ENCODE data around the gene DLL4. TPM values are rescaled to one million over a fixed set of nuclear protein-coding genes. Genes with fewer than 3 reads are reported as not detected.
A peak's percentile ranks its signal among the peaks of the same experiment; 100 is the strongest.

DLL4 gene
- total RNA-seq, 1 donor from 2014 or later = 6.5 TPM

DNA sequence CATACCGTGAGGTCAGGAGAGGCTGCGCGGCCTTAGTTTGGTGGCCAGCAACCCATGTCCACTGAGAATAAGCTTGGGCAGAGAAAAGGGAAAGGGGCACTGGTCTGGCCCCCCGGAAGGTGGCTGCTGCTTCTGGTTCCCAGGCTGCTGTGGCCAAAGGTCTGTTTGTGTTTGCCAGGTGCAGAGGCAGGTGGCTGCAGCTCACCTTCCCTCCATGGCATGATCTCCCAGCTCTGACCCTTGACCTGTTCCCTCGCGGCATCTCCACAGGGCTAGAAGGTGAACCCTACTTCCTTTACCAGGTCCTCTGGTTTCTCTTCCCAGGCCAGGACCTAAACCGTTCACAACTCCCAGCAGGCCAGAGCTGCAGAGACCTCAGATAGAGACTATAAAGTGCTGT is 21.0 kb upstream of the DLL4 start:
- Mint-ChIP-seq H3K4me3 (ENCODE audit: low read depth) (no peak overlapping the region), H3K27me3 (no peaks in the 10 kb centered on the region), H3K9me3 (ENCODE audit: low read depth) (no peaks in the 10 kb centered on the region), H3K27ac (peak overlapping the region; percentile 74), H3K4me1 (ENCODE audit: low read depth) (peaks cover 13% of the 10 kb centered on the region), H3K36me3 (ENCODE audit: insufficient read depth) (peaks cover 7% of the 10 kb centered on the region)
- TF ChIP-seq, protein P1, sequence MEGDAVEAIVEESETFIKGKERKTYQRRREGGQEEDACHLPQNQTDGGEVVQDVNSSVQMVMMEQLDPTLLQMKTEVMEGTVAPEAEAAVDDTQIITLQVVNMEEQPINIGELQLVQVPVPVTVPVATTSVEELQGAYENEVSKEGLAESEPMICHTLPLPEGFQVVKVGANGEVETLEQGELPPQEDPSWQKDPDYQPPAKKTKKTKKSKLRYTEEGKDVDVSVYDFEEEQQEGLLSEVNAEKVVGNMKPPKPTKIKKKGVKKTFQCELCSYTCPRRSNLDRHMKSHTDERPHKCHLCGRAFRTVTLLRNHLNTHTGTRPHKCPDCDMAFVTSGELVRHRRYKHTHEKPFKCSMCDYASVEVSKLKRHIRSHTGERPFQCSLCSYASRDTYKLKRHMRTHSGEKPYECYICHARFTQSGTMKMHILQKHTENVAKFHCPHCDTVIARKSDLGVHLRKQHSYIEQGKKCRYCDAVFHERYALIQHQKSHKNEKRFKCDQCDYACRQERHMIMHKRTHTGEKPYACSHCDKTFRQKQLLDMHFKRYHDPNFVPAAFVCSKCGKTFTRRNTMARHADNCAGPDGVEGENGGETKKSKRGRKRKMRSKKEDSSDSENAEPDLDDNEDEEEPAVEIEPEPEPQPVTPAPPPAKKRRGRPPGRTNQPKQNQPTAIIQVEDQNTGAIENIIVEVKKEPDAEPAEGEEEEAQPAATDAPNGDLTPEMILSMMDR (IDR thresholded peaks at IDR 0.05; ENCODE audit: unreplicated experiment) = no peak
- DNase-seq (ENCODE audit: low spot score, unreplicated experiment) = no peak

DNA sequence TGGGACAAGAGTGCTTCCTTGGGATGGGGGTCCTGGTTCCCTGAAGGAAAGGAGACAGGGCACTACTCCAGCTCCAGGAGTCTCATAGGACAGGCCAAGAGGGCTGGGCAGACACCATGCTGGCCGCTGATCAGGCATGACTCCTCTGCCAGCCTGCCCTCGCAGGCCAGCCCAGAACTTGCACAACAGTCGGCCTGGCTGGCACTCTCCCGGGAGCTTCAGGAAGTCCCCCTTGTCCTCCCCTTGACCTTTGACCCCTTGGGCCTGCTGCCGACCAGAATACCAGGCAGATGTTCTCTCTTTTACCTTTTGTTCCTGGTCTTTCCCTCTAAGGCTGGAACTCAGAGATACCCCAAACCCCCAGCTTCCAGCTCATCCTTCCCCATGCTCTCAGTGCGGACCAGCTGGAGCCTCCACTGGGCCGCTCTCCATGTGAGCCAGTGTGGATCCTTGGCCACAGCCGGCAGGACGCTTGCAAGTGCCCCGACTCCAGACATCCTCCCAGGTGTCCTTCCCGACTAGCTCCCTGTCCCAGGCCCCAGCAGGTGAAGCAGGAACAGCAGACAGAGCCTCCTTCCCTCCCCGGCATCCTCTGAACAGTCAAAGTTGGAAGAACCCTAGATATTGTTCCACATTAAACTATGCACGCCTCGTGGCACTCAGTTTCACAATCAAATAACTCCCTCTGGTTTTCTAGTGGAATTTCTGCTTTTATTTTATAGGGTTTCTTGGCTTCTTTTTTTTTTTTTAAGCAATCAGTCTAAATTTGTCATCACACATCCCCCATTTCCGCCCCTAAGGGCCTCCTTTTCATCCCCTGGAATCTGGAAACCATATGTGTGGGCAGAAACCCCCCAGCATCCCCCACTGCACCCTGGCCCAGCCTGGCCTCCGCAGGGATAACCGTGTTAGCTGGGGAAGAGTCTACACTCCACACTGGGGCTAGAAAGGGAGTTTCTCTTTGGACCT is 19.2 kb upstream of the DLL4 start:
- TF ChIP-seq, protein P1 (IDR thresholded peaks at IDR 0.05; ENCODE audit: unreplicated experiment) = no peak
- Mint-ChIP-seq H3K36me3 (ENCODE audit: insufficient read depth) (no peaks in the 10 kb centered on the region), H3K4me3 (ENCODE audit: low read depth) (no peak overlapping the region), H3K27ac (no peak overlapping the region), H3K27me3 (no peaks in the 10 kb centered on the region), H3K9me3 (ENCODE audit: low read depth) (no peaks in the 10 kb centered on the region), H3K4me1 (ENCODE audit: low read depth) (peaks cover 13% of the 10 kb centered on the region)
- DNase-seq (ENCODE audit: low spot score, unreplicated experiment) = no peak

GRCh38 chr15:40911141-40911540 is 18.0 kb upstream of the DLL4 start:
- Mint-ChIP-seq H3K4me1 (ENCODE audit: low read depth) (peaks cover 13% of the 10 kb centered on the region), H3K27ac (peak overlapping the region; percentile 76), H3K27me3 (peaks cover under 1% of the 10 kb centered on the region), H3K36me3 (ENCODE audit: insufficient read depth) (no peaks in the 10 kb centered on the region), H3K9me3 (ENCODE audit: low read depth) (no peaks in the 10 kb centered on the region), H3K4me3 (ENCODE audit: low read depth) (no peak overlapping the region)
- TF ChIP-seq, protein P1 (IDR thresholded peaks at IDR 0.05; ENCODE audit: unreplicated experiment) = no peak
- no peak for DNase-seq (ENCODE audit: low spot score, unreplicated experiment)

DNA sequence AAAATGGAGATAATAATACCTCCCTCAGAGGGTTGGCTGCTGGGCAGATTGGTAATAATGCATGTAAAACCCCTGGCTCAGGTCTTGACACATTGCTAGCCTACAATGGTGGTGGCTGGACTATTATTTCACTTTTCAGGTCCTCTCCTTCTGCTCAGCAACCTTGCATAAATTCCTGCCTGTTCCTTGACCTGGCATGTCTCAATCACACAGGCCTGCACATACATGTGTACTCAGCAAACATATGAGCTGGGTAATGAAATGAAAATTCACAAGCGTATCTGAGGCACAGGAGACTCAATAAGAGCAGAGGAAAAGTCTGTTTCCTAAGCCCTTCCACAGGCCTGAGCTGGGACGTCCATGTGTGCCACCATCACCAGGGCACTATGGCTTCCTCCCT is 17.4 kb upstream of the DLL4 start:
- peaks cover 6% of the 10 kb centered on the region for H3K27me3 Mint-ChIP-seq
- TF ChIP-seq, protein P1 (IDR thresholded peaks at IDR 0.05; ENCODE audit: unreplicated experiment) = no peak
- no peak overlapping the region for H3K4me3 Mint-ChIP-seq (ENCODE audit: low read depth)
- no peaks in the 10 kb centered on the region for H3K9me3 Mint-ChIP-seq (ENCODE audit: low read depth)
- no peak overlapping the region for H3K27ac Mint-ChIP-seq
- no peaks in the 10 kb centered on the region for H3K36me3 Mint-ChIP-seq (ENCODE audit: insufficient read depth)
- H3K4me1 Mint-ChIP-seq (ENCODE audit: low read depth) = peaks cover 13% of the 10 kb centered on the region
- no peak for DNase-seq (ENCODE audit: low spot score, unreplicated experiment)

- Mint-ChIP-seq H3K9me3 (ENCODE audit: low read depth) (no peaks in the 10 kb centered on the region), H3K36me3 (ENCODE audit: insufficient read depth) (no peaks in the 10 kb centered on the region), H3K27me3 (peaks cover 9% of the 10 kb centered on the region), H3K4me1 (ENCODE audit: low read depth) (peaks cover 12% of the 10 kb centered on the region), H3K27ac (no peak overlapping the region), H3K4me3 (ENCODE audit: low read depth) (no peak overlapping the region)
- no peak for DNase-seq (ENCODE audit: low spot score, unreplicated experiment)
- TF ChIP-seq, protein P1 (IDR thresholded peaks at IDR 0.05; ENCODE audit: unreplicated experiment) = no peak
Measured at GRCh38 chr15:40912478-40912877, 16.7 kb upstream of the DLL4 start.

All from progenitor cell of endocrine pancreas (in vitro differentiated cells).